IPS-15b (cell line): Measurements from ENCODE around the gene MPRIP.

Experiments used
- H3K27me3 ChIP-seq: one replicate; pipeline ENCODE4 v1.6.1; 2013; ENCODE audit warnings: low read length; ENCODE audit not compliant: control insufficient read depth, insufficient read depth
- H3K36me3 ChIP-seq: one replicate; pipeline ENCODE4 v1.6.1; 2013; ENCODE audit warnings: low read length; ENCODE audit not compliant: control insufficient read depth, insufficient read depth
- H3K4me1 ChIP-seq: one replicate; pipeline ENCODE4 v1.6.1; 2013; ENCODE audit warnings: mild to moderate bottlenecking, low read length; ENCODE audit not compliant: control insufficient read depth, insufficient read depth
- H3K4me3 ChIP-seq: one replicate; pipeline ENCODE4 v1.5.1; 2013; ENCODE audit warnings: low read depth, low read length
- H3K9ac ChIP-seq: one replicate; pipeline ENCODE4 v1.6.1; 2013; ENCODE audit warnings: low read depth, mild to moderate bottlenecking, low read length
- H3K9me3 ChIP-seq: one replicate; pipeline ENCODE4 v1.6.1; 2013; ENCODE audit warnings: mild to moderate bottlenecking, low read length; ENCODE audit not compliant: control insufficient read depth, insufficient read depth

MPRIP gene

DNA sequence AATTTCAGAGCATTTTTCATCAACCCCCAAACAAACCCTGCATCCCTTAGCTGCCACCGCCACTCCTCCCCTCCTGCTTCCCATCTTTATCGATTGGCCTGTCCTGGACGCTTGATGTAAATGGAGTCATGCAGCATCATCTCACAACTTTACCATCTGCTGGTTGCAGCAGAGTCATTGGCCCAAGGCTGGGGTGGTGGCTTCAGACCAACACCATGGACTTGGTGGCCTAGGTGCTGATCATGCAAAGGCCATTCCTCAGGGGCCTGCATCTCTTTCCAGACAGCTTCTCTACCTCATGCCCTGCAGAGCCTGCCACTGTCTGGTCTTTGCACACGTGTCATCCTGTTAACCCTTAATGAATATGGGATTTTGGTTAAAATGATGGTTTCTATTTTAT lies 73.4 kb downstream of the MPRIP start:
- Histone ChIP-seq H3K9me3 (no peaks in the 10 kb centered on the region), H3K4me3 (no peak overlapping the region), H3K9ac (no peak overlapping the region), H3K36me3 (no peaks in the 10 kb centered on the region), H3K4me1 (no peaks in the 10 kb centered on the region), H3K27me3 (no peaks in the 10 kb centered on the region)

DNA sequence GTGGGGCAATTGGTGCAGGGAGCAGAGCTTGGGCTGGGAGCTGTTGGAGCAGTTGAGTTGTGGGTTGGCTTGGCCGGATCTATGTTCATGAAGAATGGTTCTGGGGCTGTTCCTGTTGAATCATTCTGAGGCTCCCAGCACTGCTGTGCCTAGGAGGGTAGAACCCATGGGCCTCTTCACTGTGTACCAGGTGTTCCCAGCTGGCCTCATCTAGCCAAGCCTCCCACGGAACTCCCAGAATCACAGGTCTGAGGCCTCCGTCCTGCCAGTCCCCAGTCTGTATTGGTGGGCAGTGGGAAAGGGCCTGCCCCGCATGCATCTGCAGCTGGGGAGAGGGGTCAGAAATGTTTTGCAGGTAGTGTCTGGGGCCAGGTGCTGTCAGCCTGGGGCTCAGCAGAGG lies 74.1 kb downstream of the MPRIP start:
- no peaks in the 10 kb centered on the region for H3K9me3 ChIP-seq
- H3K36me3 ChIP-seq = no peaks in the 10 kb centered on the region
- H3K4me3 ChIP-seq = no peak overlapping the region
- no peaks in the 10 kb centered on the region for H3K27me3 ChIP-seq
- H3K4me1 ChIP-seq = no peaks in the 10 kb centered on the region
- no peak overlapping the region for H3K9ac ChIP-seq

DNA sequence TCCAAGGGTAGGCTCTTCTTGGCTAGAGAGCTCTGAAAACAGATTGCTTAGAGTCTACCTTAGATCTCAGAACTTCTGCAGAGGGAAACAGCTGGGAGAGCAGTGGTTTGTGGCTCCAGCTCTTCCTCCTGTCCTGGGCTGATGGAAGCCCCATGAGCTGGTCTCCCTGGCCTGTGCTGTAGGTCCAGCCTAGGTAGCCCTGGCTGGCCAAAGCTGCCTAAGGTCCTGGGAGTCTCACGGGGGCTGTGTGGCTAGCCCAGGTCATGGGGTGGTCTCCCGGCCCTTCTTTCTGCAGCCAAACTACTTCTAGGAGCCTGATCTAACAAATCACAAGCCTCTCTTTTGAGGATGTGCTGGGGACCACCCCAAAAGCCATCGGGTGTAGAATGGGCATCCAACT lies 75.7 kb downstream of the MPRIP start:
- Histone ChIP-seq H3K36me3 (no peaks in the 10 kb centered on the region), H3K9me3 (no peaks in the 10 kb centered on the region), H3K9ac (no peak overlapping the region), H3K27me3 (no peaks in the 10 kb centered on the region), H3K4me3 (no peak overlapping the region), H3K4me1 (no peaks in the 10 kb centered on the region)

DNA sequence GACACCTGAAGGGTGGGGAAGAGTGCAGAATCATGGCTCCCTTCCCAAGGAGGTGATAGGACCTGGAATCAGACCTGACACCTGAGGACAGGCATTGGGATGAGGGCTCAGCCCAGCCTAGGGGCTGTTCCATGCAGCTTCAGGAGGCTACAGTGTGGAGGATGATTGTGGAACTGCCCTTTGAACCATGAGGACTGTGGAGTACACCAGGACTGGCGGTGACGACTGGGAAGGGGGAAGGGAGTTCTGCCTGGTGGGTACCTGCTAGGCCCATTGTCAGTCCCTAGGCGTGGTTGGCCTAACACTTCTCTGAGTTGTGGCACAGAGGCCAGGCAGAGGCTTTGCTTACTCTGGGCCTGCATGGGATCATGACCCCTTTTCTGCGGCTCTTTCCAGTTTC lies 76.1 kb downstream of the MPRIP start:
- H3K36me3 ChIP-seq = no peaks in the 10 kb centered on the region
- no peak overlapping the region for H3K9ac ChIP-seq
- H3K9me3 ChIP-seq = no peaks in the 10 kb centered on the region

DNA sequence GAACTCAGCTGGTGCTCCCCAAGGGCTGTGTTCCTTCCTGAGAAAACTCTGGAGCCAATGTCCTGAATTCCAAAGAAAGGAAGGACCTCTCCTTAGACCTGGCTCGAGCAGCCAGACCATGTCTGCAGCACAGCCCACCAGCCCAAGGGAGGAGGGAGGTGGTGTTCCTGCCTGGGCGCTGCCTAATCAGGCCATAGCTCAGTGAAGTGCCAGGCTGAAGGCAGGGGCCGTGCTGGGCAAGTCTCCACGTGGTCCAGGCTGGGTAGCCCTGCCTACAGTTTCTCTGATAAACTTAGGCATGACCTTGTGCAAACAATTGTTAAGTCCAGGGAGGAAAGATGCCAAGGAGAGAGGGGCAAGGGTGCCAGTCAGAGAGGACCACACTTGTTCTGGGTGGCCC lies 76.8 kb downstream of the MPRIP start:
- Histone ChIP-seq H3K4me1 (no peaks in the 10 kb centered on the region), H3K27me3 (no peaks in the 10 kb centered on the region), H3K9ac (no peak overlapping the region), H3K36me3 (no peaks in the 10 kb centered on the region), H3K9me3 (no peaks in the 10 kb centered on the region), H3K4me3 (no peak overlapping the region)

More for the DNA sequence above, 76.1 kb downstream of the MPRIP start:
- no peak overlapping the region for H3K4me3 ChIP-seq
- H3K4me1 ChIP-seq = no peaks in the 10 kb centered on the region
- H3K27me3 ChIP-seq = no peaks in the 10 kb centered on the region

DNA sequence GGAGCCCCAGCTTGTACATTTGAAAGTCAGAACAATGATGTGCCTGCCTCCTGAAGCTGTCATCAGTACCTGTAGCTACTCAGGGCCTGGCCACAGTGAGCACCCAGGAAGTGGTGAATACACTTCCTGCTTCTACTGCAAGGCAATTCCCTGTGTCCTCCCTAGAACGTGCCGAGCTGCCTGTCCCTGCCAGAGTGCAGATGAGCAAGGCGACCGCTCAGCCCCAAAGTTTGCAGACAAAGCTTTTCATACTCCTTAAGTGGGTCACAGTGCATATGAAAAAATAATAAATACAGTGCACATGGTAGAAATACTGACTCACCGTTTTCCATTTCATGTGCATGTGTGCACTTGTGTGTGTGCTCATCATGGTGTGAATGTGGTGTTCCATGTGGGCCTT lies 77.3 kb downstream of the MPRIP start:
- H3K27me3 ChIP-seq = no peaks in the 10 kb centered on the region
- no peak overlapping the region for H3K4me3 ChIP-seq
- H3K36me3 ChIP-seq = no peaks in the 10 kb centered on the region
- no peak overlapping the region for H3K9ac ChIP-seq
- H3K9me3 ChIP-seq = no peaks in the 10 kb centered on the region
- H3K4me1 ChIP-seq = no peaks in the 10 kb centered on the region

DNA sequence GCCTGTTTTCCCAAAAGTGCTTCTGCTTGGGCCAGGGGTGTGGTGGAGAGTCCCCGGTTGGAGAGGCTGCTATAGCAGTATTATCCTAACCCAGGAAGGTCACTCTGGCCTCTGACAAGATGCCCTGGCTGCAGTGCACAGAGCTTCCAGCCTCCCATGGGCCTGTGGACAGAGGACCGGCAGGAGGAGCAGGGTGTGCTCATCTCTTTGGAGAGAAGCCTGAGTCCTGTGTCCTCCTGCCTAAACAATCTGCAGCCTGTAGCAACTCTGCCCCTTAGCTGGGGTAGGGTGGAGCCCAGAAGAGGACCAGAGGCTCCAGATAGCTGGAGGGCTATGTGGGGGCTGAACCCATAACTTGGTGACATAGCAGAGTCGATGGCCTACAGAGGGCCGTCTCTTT lies 78.0 kb downstream of the MPRIP start:
- Histone ChIP-seq H3K4me1 (no peaks in the 10 kb centered on the region), H3K36me3 (no peaks in the 10 kb centered on the region), H3K27me3 (no peaks in the 10 kb centered on the region), H3K4me3 (no peak overlapping the region), H3K9ac (no peak overlapping the region), H3K9me3 (no peaks in the 10 kb centered on the region)

DNA sequence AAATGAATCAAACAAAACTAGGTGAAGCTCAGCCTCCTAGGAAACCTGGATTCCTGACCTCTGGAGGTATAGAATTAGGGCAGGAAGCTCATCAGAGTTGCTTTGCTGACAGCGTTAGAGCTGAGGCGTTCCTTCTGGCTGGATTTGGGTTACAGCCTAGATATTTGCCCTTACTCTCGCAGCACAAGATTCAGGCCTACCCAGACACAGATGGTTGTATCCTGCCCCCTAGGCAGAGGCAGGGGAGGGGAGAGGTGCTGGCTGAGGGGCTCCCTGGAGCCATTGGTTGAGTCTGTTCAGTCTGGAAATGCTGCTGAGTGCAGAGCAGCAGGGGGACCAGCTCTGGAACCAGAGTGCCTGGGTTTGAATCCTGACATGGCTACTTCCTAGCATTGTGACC lies 78.4 kb downstream of the MPRIP start:
- Histone ChIP-seq H3K27me3 (no peaks in the 10 kb centered on the region), H3K4me3 (no peak overlapping the region), H3K9ac (no peak overlapping the region), H3K9me3 (no peaks in the 10 kb centered on the region), H3K4me1 (no peaks in the 10 kb centered on the region), H3K36me3 (no peaks in the 10 kb centered on the region)

DNA sequence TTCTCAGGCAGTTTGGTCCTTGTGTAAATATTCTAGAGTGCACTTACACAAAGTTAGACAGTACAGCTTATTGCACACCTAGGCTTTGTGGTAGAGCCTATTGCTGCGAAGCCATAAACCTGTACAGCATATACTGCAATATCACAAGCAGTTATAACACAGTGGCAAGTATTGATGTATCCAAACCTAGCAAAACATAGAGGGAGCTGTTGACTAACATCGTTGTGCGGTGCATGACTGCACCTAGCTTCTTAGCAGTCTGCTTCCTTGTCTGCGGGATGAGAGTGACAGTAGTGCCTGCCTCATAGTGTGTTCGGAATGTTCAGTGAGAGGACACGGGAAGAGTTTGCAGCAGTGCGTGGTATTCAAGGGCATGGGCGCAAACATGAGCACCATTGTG lies 78.9 kb downstream of the MPRIP start:
- H3K4me3 ChIP-seq = no peak overlapping the region
- no peaks in the 10 kb centered on the region for H3K27me3 ChIP-seq
- no peaks in the 10 kb centered on the region for H3K9me3 ChIP-seq
- no peaks in the 10 kb centered on the region for H3K4me1 ChIP-seq
- no peak overlapping the region for H3K9ac ChIP-seq
- H3K36me3 ChIP-seq = no peaks in the 10 kb centered on the region

DNA sequence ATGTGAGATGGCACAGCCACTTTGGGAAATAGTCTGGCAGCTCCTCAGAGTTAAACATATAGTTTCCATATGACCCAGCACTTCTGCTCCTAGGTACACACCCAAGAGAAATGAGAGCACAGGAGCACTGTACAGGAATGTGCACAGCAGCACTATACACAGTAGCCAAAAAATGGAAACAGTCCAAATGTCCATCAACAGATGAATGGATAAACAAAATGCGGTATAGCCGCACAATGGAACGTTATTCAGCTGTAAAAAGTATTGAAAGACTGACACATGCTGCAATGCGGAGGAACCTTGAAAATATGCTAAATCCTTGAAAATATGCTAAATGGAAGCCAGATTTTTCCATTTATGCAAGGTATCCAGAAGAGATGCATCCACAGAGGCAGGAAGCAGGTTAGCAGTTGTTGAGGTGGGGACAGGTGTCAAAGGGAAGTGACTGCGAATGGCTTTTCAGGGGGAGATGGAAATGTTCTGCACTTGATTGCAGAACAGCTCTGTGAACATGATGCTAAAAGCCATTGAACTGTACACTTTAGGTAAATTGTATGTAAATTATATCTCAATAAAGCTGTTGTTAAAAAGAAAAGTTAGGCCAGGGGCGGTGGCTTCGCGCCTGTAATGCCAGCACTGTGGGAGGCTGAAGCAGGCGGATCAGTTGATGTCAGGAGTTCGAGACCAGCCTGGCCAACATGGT lies 80.7 kb downstream of the MPRIP start:
- Histone ChIP-seq H3K4me3 (no peak overlapping the region), H3K9ac (no peak overlapping the region), H3K4me1 (no peaks in the 10 kb centered on the region), H3K27me3 (no peaks in the 10 kb centered on the region), H3K9me3 (no peaks in the 10 kb centered on the region), H3K36me3 (peaks cover under 1% of the 10 kb centered on the region)

DNA sequence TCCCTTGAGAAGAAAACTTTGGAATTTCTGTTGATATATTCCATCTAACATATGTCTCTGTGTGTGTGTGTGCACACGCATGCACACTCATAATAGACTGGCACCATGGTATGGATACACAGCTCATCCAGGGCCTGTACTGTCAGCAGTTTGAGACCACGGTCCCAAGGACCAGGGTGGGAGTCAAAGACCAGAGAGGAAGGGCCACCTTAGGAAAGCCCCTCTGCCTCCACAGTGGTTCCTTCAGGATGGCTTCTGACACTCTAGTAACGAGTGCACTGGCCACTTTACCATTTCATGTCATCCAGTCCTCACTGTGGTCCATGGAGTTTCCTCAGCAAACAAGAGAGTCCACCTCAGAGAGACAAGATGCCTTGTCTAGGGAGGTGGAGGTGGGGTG lies 82.1 kb downstream of the MPRIP start:
- Histone ChIP-seq H3K27me3 (no peaks in the 10 kb centered on the region), H3K4me1 (no peaks in the 10 kb centered on the region), H3K9ac (no peak overlapping the region), H3K36me3 (peaks cover 4% of the 10 kb centered on the region), H3K9me3 (no peaks in the 10 kb centered on the region), H3K4me3 (no peak overlapping the region)

DNA sequence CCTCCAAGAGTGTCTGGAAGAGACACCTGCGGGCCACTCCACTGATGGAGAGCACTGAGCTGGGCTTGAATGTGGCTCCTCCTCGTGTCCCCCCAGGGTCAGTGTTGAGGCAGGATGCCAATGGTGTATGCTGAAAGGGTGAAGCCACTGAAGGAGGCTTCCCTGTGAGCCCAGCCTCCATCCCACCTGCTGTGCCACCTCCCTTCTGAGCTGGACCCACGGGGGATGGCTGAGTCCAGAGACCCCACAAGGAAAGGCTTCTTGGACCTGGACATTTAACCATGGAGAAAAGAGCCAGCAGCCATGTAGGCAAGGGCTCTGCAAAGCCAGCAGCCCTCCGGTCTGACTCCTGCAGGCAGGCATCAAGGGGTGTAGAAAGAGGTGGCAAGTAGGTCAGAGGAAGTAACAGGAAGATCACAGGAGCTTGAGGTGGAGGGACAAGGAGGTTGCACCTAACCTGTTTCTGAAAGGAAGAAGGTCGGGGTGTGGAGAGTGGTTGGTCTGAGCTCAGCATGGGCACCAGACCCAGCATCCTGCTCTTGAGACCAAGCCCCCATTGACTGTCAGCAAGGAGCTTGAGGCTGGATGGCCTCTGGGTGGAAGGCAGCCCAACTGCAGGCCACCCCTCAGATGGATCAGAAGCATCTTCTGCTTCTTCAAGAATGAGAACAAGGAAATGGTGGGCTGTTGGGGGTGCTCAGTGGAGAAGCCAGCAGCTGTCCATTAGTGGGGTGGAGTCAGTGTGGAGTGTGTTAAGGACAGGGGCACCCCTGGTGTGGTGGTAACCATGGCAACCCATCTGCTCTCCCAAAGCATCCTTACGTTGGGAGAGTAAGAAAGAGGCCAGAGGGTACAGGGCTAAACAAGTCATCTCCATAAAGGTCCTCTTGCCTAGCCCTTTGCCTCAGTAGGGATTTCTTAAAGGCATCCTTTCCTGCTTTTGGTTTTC lies 83.2 kb downstream of the MPRIP start:
- no peaks in the 10 kb centered on the region for H3K4me1 ChIP-seq
- no peaks in the 10 kb centered on the region for H3K27me3 ChIP-seq
- no peaks in the 10 kb centered on the region for H3K9me3 ChIP-seq
- no peak overlapping the region for H3K9ac ChIP-seq
- H3K4me3 ChIP-seq = no peak overlapping the region
- peaks cover 4% of the 10 kb centered on the region for H3K36me3 ChIP-seq
